Measurements from ENCODE around the gene GRHL1.

DNA sequence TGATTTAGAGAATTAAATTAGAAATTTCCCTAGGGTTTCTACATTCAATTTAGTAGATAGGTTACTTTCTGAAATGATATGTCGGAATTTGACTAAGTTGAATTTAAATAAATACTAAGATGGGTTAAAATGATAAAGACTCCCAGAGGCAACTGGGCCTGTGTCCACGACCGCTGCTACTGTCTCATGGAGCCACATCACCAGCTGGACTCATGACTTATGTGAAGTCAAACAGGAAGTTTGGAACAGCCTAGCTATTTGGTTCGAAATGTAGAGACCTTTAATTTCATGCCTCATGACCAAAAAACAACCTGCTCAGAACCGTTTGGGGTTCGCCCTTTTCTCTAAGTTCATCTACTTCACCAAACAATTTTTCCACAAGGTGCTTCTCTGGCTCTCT lies 22.2 kb downstream of the GRHL1 start:
- TF ChIP-seq, protein P1, sequence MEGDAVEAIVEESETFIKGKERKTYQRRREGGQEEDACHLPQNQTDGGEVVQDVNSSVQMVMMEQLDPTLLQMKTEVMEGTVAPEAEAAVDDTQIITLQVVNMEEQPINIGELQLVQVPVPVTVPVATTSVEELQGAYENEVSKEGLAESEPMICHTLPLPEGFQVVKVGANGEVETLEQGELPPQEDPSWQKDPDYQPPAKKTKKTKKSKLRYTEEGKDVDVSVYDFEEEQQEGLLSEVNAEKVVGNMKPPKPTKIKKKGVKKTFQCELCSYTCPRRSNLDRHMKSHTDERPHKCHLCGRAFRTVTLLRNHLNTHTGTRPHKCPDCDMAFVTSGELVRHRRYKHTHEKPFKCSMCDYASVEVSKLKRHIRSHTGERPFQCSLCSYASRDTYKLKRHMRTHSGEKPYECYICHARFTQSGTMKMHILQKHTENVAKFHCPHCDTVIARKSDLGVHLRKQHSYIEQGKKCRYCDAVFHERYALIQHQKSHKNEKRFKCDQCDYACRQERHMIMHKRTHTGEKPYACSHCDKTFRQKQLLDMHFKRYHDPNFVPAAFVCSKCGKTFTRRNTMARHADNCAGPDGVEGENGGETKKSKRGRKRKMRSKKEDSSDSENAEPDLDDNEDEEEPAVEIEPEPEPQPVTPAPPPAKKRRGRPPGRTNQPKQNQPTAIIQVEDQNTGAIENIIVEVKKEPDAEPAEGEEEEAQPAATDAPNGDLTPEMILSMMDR (IDR thresholded peaks at IDR 0.05) = no peak
- no peak for TF ChIP-seq POLR2A (IDR thresholded peaks at IDR 0.05)

Data from suprapubic skin (tissue), 3 donors.